Measurements from ENCODE around the gene CRP. TPM values are rescaled to one million over a fixed set of nuclear protein-coding genes. Genes with fewer than 3 reads are reported as not detected.
"Not testable (repeated sequence)": the region's sequence is repeated elsewhere in the genome, so short reads cannot be mapped to it uniquely, and the experiment has no call there.

The CRP gene
- total and polyA plus RNA-seq, 3 donors from 2014 or later: 0.16 to 0.74 (median 0.37) TPM

- no peak overlapping the region for H3K27ac ChIP-seq
- no peaks in the 10 kb centered on the region for H3K36me3 ChIP-seq (ENCODE audit: low read depth, missing control alignments)
- TF ChIP-seq CTCF (IDR thresholded peaks at IDR 0.05) (no peak), POLR2A (IDR thresholded peaks at IDR 0.05) (no peak)
- intact Hi-C loops (cut with DNase I; ENCODE audit: low total_unique reads): no loop called here
- H3K4me1 ChIP-seq: no peaks in the 10 kb centered on the region
- H3K9me3 ChIP-seq: no peaks in the 10 kb centered on the region
- WGBS, 2 donors: 58 to 64% methylated on average over 3 of the region's 3 CpGs
- no peak for DNase-seq
- no peak overlapping the region for H3K4me3 ChIP-seq
- no peaks in the 10 kb centered on the region for H3K27me3 ChIP-seq
Measured at GRCh38 chr1:159746666-159747065, 32.3 kb upstream of the CRP start.

GRCh38 chr1:159743651-159744410 lies 29.4 kb upstream of the CRP start:
- Histone ChIP-seq H3K9me3 (no peaks in the 10 kb centered on the region), H3K4me3 (no peak overlapping the region), H3K27me3 (no peaks in the 10 kb centered on the region), H3K36me3 (ENCODE audit: low read depth, missing control alignments) (no peaks in the 10 kb centered on the region), H3K4me1 (peaks cover 4% of the 10 kb centered on the region), H3K27ac (no peak overlapping the region)
- no peak for TF ChIP-seq POLR2A (IDR thresholded peaks at IDR 0.05)
- no peak for TF ChIP-seq CTCF (IDR thresholded peaks at IDR 0.05)
- DNase-seq: no peak
- 76 to 80% methylated on average over 5 of the region's 5 CpGs for WGBS, 2 donors
- intact Hi-C loops (cut with DNase I; ENCODE audit: low total_unique reads): no loop called here

DNA sequence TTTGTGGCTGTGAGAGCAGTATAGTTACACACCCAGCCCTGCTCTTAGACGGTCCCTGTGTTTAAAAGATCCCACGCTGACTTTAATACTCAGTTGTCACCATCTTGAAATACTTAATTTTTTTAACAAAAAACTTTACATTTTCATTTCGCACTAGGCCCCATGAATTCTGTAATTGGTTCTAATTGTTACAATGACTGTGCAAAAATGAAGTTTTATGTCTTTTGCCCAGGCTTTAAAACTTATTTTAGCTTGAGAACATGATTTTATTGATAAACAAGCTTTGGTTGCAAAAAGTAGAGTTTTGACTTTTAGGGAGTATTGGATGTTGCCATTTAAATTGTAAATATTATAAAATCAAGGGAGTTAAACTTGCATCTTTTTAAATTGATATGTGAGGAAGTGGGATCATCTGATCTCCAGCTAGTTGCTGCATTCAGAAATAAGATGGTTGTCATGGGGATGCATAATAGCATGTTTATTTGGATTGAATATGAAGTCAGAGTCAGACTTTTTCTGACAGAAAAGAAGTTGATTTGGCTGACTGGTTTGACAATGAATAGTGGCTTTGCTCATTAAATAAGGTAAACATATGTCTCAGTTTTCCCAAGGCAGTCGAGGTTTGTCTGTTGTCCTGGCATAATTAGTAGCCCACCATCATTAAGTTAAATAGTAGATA lies 23.0 kb upstream of the CRP start:
- no peak for DNase-seq
- no peak for TF ChIP-seq POLR2A (IDR thresholded peaks at IDR 0.05)
- no peak for TF ChIP-seq CTCF (IDR thresholded peaks at IDR 0.05)
- WGBS, 2 donors: 85 to 90% methylated on average over 4 of the region's 4 CpGs

GRCh38 chr1:159723188-159723587 lies 8.8 kb upstream of the CRP start:
- DNase-seq; H3K9me3 ChIP-seq; H3K27ac ChIP-seq; H3K36me3 ChIP-seq (ENCODE audit: low read depth, missing control alignments); H3K4me3 ChIP-seq; intact Hi-C loops (cut with DNase I; ENCODE audit: low total_unique reads); H3K27me3 ChIP-seq; H3K4me1 ChIP-seq: not testable (repeated sequence)
- 83% methylated on average over 6 of the region's 6 CpGs for WGBS, 2 donors

More for the DNA sequence above, 23.0 kb upstream of the CRP start:
- intact Hi-C loops (cut with DNase I; ENCODE audit: low total_unique reads): no loop called here
- no peaks in the 10 kb centered on the region for H3K27me3 ChIP-seq
- no peak overlapping the region for H3K27ac ChIP-seq
- H3K4me1 ChIP-seq: peaks cover 4% of the 10 kb centered on the region
- no peaks in the 10 kb centered on the region for H3K36me3 ChIP-seq (ENCODE audit: low read depth, missing control alignments)
- H3K4me3 ChIP-seq: no peak overlapping the region
- H3K9me3 ChIP-seq: no peaks in the 10 kb centered on the region

DNA sequence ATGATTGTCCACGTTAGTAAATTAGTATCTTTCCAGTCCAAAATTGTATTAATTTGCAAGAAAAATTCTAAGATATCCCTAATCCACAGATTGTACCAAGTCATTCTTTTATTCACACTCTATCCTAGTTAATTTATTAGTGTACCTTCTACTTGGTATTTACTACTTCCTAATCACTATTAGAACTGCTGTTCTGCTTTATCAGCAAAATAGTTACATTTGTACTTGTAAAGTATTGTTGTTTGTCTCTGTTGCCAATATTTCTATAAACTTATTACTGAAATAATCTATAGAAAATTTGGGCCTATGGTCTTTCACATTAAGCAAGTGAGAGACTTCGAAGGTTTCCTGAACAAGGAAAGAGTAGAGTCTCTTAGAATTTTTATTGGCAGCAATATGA lies 5.6 kb upstream of the CRP start:
- WGBS, 2 donors: 80 to 83% methylated on average over 2 of the region's 2 CpGs
- no peaks in the 10 kb centered on the region for H3K36me3 ChIP-seq (ENCODE audit: low read depth, missing control alignments)
- no peak for DNase-seq
- no peak overlapping the region for H3K27ac ChIP-seq
- no peaks in the 10 kb centered on the region for H3K27me3 ChIP-seq
- no peak overlapping the region for H3K4me3 ChIP-seq
- H3K9me3 ChIP-seq: no peaks in the 10 kb centered on the region
- TF ChIP-seq POLR2A (IDR thresholded peaks at IDR 0.05): no peak
- TF ChIP-seq CTCF (IDR thresholded peaks at IDR 0.05): no peak
- no peaks in the 10 kb centered on the region for H3K4me1 ChIP-seq
- intact Hi-C loops (cut with DNase I; ENCODE audit: low total_unique reads): no loop called here

Data from testis (tissue), 3 donors.